Head of caudate nucleus (tissue), 42 donors: ENCODE measurements around the gene PLEKHM3.
"Not testable (repeated sequence)": the region's sequence is repeated elsewhere in the genome, so short reads cannot be mapped to it uniquely, and the experiment has no call there.

Experiments
- DNase-seq, 42 donors: peaks; one replicate each; pipeline versions ENCODE4 v3.0.0 to v3.0.0-alpha.2; 2020 to 2021; ENCODE audit warnings: mixed read lengths in 7 of 42
- intact Hi-C: fragments of 100-400 bp; cut with DNase I; formaldehyde crosslinking; loops from one replicate; pipeline ENCODE4 v1.15.0; 2022

PLEKHM3 gene

DNA sequence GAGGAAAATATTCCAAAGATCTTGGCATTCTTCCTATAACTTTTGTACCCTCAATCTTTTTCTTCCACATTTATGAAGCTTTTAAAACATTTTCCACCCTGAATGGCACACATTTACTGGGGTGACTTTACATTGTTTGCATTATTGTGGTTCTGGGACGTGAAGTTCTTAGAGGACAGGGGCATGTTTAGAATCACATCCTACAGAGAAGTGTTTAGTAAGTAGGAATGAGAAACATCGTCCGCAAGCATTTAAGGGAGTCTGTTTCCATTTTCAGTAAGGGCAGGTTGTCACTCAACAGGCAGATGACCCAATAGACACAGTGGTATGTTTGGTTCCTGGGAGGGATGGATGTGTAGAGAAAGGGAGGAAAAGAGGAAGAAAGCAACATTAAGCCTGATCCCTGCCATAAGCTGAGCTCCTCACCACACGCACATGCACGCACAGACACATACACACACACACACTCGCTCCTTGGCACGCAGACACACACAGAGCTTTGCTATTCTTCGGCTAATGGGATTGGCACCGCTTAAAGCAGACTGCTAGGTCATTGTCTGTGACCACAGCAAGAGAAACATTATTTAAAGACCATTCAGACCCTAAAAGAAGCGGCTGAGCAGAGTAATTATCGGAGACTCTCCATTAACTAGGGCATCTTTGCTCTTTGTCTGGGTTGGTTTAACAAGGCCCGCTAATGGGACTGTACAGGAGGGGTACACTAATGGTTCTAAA lies 14.2 kb upstream of the PLEKHM3 start:
- intact Hi-C loops, result loop anchor here (5.0 kb wide), 1 partner anchor 292 kb away; no protein-coding TSS in a partner anchor

DNA sequence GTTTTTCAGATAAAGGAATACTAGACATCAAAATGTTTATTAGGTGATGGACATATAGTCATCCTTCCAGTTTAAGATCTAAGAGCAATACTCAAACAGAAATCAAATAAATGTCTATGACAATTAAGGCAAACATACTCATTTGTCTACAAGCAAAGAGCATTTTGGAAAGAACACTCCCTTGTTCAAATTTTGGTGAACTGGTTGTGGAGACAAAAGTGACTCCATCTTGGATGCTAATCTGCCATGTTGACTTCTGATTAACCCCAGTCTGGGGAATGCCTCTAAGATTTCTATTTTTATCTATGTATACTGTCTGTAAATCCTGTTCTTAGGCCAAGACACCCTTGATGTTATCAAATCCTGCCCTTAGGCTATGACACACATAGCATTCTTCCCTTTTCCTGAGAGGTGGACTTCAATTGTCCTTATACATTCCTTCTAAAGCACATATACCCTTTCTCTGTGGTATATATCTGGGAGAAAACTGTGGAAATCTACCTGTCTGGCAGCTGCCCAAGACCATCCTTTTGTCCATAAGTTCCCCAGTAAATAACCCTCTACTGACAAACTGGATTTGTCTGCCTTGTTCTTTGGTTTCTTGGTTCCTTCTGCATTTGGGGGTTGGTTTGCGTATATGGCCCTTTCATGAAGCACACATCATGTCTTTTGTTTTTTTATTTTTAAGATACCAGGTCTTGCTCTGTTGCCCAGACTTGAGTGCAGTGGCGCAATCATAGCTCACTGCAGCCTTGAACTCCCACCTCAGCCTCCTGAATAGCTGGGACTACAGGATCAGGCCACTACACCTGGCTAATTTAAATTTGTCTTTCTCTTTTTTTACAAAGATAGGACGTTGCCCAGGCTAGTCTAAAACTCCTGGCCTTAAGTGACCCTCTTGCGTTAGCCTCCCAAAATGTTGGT lies 12.5 kb upstream of the PLEKHM3 start:
- DNase-seq, result no peak
- intact Hi-C loops, result no loop called here

More for the DNA sequence above, 14.2 kb upstream of the PLEKHM3 start:
- DNase-seq, result peak in 2 of 42 donors; percentile 19 to 27

DNA sequence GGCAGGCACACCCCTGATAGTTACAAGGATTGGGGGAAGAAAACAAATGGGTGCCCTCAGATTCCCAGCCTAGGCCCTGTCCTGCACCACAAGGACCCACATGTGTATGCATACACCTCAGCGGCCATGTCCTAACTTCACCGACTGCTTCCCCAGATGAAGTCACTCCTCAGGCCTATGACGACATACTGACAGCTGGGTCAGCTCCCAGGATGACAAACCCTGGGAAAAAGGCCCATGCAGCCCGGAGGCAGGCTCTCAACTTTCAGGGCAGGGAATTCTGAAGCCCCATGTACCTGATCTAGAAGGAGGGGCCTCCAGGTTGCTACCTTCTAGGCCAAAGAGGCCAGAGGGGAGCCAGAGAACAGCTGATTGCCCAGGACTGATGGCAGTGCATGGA lies 11.0 kb upstream of the PLEKHM3 start:
- DNase-seq, result no peak
- intact Hi-C loops, result no loop called here

DNA sequence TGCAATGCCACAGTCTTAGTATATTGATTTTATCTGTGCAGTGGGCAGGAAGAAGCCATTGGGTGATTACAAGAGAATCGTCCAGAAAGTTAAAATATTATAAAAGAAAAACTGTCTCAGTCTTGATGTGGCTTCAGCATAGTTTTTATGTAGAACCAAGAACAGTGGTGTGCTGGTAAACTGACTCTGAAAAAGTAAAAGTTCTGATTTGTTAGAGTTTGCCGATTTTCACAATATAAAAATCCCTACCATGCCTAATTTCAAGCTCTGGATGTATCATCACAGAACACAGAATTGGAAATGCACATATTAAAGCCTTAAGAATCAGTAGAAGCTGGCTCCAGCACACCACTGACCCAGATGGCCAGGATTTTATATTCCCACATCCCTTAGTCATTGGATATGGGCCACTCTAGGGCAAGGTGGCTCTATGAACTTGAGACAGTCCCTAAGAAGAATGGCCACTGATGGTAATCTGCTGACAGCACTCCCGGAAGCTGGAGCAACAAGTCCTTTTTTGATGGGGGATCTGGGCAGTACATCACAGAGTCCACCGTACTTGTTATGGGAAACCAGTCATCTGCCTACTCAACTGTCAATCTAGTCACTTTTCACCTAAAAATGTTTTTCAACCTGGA lies 9.3 kb upstream of the PLEKHM3 start:
- no peak for DNase-seq
- intact Hi-C loops, result no loop called here

DNA sequence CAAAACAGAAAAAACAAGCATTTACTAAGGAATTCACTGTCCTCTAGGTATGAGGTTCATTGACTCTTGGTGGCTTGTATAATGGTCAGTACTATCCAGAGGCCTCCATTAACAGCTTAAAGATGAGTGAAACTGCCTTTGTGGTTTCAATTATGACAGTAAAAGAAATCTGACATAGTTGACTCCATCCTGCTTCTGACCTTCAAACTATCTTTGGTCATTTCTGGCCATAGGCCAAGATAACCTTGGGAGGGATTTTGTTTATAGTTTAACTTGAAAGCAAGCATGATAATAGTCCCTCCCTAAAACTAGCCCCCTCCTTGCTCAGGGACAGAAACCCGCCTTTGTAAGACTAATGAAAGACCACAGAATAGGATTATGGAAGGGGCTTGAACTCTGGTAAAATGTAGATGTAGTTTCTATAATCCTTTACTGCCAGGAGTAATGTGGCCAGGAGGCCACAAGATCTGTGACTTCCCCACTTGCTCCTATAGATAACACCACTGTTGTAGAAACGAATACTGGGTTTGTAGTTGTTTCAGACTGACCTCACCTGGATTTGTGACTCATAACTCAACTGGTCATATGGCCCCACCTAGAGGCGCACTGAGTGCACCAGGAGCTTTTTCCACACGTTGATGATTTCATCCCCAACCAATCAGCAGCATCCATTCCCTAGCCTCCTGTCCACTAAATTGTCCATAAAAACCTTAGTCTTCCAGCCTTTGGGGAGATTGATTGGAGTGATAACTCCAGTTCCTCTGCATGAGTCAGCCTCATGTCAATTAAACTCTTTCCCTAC lies 8.6 kb upstream of the PLEKHM3 start:
- DNase-seq, result peak in 21 of 42 donors; percentile 7 to 58 (median 25)
- intact Hi-C loops, result no loop called here

DNA sequence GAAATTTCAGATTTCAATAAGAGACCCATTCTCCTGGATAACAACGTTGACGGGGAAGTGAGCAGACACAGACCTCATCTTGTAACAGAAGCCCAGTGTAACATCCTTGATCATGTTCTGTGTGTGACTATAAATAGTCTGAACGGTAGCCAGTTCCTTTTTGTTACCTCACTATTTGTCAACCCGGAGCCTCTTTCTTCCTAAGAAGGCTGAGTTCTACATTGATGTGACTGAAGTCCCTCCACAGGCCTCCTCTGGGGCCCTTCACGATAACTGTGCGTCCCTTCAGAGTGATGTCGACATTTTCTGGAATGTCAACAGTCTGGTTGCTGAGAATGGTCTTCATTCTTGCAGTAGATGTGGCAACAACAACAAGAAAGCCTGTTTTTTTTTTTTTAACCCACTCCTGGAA lies 6.3 kb upstream of the PLEKHM3 start:
- intact Hi-C loops, result no loop called here
- DNase-seq, result peak in 1 of 42 donors; percentile 26

DNA sequence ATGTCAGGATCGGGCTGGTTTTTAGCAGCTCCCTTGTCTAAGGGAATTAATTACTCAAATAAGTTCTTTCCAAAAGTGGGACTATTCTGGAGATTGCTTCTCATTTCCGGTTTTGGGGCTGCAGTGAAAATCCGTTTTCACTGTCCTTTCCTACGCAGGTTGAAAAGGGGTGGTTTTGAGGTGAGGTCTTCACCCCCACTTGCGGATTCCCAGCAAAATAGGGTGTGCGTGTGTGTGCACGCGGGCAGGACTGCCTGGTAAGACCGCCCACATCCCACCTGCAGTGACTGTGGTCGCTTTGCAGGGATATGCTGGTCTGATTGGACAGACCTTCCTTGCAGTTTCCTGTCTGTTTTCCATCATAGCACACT lies 472 bp upstream of the PLEKHM3 start:
- DNase-seq, result peak in 37 of 42 donors; percentile 10 to 60 (median 29)
- intact Hi-C loops, result loop anchor here (5.0 to 10.0 kb wide), 3 partner anchors 258 to 401 kb away; partner anchors contain the start of genes FZD5 and METTL21A

DNA sequence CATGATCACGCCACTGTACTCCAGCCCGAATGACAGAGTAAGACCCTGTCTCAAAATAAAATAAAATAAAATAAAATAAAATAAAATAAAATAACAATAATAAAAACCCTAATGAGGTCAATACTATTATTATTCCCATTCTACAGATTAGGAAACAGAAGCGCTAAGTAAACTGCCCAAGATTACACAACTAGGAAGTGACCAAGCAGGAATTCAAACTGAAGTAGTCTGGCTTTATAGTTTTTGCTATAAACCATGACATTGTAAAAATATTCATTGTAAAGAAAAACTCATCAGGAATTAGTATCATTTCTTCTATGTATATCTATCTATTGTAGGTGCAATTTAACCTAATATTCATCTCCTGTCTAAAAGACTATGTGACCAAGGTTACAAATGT lies 1.2 kb downstream of the PLEKHM3 start:
- intact Hi-C loops, result loop anchor here (10.0 kb wide), 1 partner anchor 399 kb away; the partner anchor contains the start of gene METTL21A
- no peak for DNase-seq

DNA sequence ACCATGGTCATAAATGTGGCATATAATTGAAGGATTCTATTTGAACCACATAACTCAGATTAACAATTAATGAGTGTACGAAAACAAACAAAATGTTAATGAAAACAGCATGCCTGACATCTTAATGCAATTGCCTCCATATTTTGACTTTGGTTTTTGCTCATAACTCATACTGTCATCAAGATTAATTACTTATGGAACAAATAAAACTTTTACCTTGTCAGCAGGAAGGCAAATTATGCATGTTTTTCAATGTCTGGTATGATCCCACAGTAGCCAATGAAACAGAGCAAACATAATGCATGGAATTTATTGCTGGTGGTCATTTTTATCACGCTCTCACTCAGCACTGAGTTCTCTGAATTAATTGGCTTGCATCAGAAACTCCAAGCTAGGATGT lies 5.1 kb downstream of the PLEKHM3 start:
- intact Hi-C loops, result loop anchor here (10.0 kb wide), 1 partner anchor 395 kb away; the partner anchor contains the start of gene METTL21A
- DNase-seq, result no peak

DNA sequence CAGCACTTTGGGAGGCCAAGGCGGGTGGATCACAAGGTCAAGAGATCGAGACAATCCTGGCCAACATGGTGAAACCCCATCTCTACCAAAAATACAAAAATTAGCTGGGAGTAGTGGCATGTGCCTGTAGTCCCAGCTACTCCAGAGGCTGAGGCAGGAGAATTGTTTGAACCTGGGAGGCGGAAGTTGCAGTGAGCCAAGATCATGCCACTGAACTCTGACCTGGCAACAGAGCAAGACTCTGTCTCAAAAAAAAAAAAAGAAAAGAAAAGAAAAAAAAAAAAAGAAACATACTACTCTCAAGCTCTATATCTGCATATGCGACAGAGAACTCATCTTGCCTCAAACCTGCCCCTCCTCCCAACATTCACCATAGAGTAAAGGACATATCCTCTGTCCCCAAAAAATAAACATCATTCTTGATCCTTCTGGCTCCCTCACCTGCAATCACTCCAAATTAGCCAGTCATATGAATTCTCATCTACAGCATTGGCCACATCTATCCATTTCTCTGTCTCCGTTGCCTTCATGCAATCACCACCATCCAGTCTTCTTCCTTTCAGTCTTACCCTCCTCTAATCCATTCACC lies 7.1 kb downstream of the PLEKHM3 start:
- DNase-seq, intact Hi-C loops: not testable (repeated sequence)

DNA sequence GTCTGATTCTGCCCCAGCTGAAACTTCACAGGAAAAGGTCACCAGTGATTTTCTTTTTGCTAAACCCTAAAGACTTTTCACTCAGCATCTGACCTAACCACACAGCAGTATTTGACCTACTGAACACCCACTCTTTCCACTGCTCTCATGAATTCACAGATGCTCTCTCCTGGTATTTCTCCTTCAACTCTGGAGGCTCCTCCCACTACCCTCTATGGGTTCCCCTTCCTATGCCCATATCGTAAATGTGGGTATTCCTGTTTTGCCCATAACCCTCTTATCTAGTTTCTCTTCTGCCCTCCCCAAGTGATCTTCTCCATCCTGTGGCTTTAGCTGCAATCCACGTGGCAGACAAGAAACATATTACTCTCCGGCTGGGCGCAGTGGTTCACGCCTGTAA lies 7.6 kb downstream of the PLEKHM3 start:
- DNase-seq, result no peak
- intact Hi-C loops, result no loop called here

DNA sequence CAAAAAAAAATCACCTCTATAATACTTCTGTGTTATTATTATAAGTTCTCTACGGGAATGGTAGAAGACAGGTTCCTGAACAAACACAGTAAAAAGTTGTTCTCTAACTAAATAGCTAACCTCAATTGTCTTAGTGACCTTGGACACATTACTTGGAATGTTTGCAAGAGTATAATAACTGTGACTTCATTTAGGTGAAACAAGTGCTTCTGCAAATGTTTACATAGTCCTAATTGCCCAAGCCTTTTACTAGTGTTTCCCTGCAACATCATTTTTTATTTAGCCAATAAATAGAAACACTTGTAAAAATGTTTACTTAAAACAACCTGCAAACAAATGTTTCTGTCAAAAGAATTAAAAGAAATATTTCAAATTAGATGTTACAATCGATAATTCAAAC lies 9.9 kb downstream of the PLEKHM3 start:
- intact Hi-C loops, result no loop called here
- DNase-seq, result no peak

DNA sequence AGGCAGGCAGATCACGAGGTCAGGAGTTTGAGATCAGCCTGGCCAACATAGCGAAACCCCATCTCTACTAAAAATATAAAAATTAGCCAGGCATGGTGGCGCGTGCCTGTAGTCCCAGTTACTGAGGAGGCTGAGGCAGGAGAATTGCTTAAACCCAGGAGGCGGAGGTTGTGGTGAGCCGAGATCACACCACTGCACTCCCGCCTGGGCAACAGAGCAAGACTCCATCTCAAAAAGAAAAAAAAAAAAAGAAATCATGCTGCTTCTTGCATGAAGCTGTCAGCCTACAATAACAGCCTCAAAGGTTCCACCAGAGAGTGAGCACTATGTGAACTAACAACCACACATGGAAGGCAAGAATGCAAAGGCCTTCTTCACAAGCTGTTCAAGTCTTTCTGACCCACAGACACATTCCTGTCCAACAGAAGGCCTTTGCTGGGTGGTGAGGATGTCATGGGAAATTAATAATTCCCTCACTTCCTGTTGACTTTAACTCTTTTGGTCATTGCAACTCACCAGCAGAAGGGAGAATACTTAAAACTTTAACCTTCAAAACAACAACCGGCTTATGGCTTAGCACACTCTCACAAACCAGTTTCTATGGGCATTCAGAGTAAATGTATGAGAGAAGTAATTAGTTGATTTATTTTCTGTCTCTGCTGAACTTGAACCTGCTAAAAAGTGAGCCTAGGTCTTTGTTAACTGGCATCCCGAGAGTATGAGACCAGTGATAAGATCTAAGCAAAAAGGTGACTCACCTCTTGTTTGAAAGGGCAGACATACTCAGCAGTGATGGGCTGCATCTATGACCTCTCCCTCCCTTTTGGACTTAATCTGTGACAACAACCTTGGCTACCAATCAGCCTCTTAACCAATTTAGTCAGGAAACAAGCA lies 11.8 kb downstream of the PLEKHM3 start:
- DNase-seq, result no peak

DNA sequence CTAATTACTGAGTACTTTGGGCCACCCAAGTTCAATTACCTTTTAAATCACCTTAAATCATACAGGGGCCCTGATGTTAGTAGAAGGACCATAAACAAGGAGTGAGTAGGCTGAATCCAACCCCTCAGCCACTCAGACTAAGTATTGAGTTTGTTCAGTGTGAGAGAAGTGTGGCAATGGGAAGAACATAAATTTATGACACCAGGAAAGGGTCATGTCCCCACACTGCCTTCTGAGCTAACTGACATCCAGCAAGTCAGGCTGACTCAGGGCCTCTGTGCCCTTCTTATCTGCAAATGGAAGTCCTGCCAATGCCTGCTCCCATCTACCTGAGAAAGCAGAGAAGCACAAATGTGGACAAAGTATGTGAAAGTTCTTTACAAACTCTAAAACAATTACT lies 12.9 kb downstream of the PLEKHM3 start:
- intact Hi-C loops, result no loop called here
- no peak for DNase-seq

More for the DNA sequence above, 11.8 kb downstream of the PLEKHM3 start:
- intact Hi-C loops, result no loop called here

DNA sequence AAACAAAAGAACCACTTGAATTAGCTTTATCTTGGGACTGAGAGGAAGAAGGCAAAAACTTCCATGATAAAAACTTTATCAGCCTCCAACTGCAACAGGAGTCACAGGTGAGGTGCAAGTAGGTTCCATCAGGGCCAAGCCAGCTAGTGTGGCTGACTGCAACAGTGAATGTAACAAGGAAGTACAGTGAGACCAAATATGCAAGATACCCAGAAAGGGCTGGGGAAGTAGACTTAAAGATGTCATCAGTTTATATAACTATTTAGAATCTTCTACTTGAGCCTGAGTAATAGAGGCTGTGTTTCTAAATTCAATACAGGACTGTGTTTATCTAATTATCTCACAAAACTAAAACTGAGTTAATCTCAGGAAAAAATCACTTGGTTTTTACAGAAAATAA lies 14.8 kb downstream of the PLEKHM3 start:
- intact Hi-C loops, result no loop called here
- no peak for DNase-seq

DNA sequence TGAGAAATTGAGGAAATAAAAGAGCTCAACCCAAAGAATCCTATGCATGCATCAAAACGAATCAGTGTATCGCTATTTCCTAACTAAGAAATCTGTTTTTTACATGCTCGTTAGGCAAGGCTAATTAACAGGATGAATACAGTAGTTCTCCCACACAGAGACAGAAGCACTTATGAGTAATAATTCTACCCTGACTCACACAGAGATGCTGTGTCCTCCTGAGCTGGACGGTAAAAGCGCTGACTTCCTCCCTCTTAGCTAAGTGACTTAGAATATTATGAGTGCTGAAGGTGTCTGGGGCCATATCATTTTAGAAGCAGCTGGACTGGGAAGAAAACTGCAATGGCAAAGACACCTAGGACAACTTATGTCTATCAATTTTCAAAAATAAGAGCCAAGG lies 18.5 kb downstream of the PLEKHM3 start:
- no peak for DNase-seq
- intact Hi-C loops, result no loop called here

DNA sequence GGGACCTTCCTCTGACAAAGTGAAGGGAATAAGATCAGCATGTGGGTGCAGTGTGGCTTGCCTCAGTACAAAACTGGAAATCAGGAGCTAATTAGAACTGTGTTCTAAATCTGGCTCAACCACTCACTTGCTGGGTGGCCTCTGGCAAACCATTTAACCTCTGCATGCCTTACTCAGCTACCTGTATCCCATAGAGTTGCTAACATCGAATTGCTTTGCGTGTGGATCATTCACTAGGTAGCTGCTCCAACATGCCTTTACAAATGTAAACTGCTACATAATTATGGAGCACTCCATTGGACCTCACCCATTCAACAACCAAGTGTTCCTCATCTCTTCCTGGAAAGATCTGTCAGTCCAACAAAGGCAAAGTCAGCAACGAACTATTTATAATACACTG lies 19.0 kb downstream of the PLEKHM3 start:
- DNase-seq, result no peak
- intact Hi-C loops, result no loop called here
